RPMI8226 (cell line): Measurements from ENCODE around the gene ABCA7.

ENCODE experiments used
- DNase-seq: peaks from one replicate; pipeline ENCODE4 v3.0.0-alpha.2; 2015

Gene ABCA7

DNA sequence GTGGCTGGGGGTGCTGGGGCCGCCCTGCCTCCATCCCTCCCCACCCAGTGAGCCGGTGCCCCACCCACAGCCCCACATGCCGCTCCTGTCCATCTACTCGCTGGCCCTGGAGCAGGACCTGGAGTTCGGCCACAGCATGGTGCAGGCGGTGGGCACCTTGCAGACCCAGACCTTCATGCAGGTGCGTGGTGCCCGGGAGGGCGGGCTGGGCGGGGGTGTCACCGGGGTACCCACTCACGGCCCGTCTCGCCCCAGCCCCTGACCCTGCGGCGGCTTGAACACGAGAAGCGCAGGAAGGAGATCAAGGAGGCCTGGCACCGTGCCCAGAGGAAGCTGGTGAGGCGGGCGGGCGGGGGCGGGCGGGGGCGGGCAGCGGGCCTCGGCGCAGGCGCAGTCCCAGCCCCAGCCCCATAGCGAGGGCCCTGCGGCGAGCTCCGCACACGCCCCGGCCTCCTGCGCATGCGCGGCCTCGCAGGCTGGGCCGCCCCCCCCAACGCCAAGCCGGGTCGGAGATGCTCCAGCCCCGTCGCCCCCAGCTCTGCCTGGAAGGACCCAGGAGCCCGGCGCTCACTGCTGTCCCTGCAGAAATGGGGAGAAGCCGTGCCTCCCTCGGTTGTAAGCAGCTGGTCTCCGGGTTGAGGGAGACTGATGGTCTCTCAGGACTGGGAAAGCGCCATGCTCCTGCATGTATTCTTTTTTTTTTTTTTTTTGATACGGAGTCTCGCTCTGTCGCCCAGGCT is 34.8 kb downstream of the ABCA7 start:
- DNase-seq: peak; percentile 96

DNA sequence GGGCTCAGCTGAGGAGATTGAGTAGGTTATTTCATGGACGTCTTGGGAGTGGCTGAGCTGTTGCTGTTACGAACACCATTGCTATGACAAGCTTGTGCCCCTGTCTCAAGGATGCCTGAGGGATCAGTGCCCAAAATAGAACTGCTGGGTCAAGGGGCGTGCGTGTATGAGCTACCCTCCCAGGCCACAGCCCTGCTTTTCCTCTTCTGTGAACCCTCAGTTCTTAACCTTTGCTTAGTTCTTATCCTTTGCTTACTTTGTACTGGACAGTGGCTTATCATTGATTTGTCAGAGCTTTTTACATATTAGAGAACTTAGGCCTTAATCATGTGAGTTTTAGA is 36.1 kb downstream of the ABCA7 start:
- DNase-seq: no peak

DNA sequence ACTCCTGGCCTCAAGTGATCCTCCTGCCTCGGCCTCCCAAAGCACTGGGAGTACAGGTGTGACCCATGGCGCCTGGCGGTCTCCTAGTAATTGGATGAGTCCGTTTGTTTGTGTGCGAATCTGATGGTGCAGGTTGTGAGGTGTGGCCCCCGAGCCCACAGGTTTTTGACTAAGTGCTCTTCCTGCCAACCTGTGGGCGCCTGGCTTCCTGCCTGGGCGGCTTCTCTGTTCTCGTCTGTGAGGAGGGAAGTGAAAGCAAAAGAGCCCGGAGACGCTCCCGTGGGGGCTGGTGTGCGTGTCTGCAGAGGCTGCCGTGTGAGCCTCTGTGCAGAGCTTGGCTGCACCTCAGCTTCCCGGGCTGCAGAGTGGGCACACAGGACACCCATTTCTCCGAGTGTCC is 37.0 kb downstream of the ABCA7 start:
- DNase-seq: peak; percentile 97

DNA sequence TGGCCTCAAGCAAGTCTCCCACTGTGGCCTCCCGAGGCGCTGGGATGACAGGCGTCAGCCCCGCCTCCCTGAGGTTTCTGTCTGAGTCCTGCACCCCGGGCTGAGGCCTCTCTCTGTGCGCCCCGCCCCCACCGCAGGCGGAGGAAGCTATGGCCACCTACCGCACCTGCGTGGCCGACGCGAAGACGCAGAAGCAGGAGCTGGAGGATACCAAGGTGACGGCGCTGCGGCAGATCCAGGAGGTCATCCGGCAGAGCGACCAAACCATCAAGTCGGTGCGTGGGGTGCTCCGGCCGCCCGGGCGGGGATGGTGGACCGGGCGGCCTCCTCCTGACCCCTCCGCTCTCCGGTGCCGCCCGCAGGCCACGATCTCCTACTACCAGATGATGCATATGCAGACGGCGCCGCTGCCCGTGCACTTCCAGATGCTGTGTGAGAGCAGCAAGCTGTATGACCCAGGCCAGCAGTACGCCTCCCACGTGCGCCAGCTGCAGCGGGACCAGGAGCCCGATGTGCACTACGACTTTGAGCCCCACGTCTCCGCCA is 39.7 kb downstream of the ABCA7 start:
- no peak for DNase-seq

DNA sequence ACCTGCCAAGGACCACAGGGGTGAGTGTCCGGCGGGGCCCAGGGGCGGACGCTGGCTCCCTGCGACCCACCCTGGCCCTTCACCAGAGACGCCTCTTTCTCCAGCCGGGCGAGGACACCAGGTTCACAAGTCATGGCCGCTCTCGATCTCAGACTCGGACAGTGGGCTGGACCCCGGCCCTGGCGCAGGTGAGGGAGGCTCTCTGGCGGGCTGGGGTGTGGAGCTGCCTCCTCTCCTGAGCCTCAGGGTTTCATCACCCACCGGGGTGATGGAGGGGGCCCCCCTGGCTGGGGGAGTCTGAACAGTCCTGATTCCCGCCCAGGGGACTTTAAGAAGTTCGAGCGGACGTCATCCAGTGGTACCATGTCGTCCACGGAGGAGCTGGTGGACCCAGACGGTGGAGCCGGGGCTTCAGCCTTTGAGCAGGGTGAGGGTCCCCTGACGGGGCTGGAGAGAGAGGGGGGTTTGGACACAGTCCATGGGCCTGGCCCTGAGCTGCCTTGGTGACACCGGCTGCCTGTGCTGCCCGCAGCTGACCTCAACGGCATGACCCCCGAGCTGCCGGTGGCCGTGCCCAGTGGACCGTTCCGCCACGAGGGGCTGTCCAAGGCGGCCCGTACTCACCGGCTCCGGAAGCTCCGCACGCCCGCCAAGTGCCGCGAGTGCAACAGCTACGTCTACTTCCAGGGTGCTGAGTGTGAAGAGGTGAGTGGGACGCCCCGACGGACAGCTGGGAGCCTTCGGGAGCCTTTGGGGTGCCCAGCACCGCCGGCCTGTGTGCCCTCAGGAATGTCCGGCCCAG is 40.7 kb downstream of the ABCA7 start:
- DNase-seq: no peak

DNA sequence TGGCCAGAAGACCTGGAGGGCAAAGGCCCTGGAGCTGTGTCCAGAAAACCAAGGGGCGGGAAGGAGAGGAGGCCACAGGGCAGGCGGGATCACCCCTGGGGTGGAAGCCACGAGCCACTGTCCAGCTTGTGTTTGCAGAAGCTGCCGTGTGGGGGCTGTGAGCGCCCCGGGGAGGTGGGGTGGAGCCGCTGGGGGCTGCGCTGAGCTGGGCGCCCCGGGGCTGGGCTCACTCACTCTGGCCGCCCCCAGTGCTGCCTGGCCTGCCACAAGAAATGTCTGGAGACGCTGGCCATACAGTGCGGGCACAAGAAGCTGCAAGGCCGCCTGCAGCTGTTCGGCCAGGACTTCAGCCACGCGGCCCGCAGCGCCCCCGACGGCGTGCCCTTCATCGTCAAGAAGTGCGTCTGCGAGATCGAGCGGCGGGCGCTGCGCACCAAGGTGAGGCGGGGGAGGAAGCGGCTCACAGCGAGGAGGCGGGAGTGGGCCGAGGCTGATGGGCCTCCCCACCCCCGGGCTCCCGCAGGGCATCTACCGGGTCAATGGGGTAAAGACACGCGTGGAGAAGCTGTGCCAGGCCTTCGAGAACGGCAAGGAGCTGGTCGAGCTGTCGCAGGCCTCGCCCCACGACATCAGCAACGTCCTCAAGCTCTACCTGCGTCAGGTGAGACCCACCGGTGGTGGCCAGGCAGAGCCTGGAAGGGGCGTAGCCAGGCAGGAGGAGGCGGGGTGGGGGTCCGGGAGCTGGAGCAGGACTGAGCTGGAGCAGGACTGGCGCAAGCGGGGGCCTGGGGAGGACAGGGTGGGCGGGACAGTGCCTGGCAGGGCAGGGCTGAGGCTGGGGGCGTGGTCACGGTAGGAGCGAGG is 41.6 kb downstream of the ABCA7 start:
- no peak for DNase-seq

DNA sequence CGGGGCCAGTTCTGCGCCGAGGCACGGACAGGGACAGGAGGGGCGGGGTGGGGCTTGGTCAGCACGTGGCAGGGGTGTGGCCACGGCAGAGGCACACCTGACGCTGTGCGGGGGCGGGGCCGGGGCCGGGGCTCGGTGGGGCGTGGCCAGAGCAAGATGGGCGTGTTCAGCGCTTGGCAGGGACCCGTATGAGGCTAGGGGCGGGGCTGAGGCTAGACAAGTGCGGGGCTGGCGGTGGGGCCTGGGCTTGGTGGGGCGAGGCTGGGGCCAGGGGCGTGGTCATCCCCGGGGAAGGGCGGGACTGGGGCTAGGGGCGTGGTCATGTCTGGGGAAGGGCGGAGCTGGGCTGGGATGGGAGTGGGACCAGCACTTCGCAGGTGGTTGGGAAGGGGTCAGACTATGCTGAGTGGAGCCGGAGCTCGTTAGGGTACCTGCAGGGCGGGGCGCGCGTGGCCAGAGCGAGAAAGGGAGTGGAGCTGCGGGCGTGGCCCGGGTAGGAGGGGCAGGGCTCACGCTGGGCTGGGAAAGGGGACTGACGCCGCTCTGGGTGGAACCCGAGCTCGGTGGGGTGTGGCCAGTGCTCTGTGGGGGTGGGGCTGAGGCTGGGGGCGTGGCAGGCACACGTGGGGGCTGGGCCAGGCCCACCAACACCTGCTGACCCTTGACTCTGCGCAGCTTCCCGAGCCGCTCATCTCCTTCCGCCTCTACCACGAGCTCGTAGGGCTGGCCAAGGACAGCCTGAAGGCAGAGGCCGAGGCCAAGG is 42.4 kb downstream of the ABCA7 start:
- peak; percentile 30 for DNase-seq

DNA sequence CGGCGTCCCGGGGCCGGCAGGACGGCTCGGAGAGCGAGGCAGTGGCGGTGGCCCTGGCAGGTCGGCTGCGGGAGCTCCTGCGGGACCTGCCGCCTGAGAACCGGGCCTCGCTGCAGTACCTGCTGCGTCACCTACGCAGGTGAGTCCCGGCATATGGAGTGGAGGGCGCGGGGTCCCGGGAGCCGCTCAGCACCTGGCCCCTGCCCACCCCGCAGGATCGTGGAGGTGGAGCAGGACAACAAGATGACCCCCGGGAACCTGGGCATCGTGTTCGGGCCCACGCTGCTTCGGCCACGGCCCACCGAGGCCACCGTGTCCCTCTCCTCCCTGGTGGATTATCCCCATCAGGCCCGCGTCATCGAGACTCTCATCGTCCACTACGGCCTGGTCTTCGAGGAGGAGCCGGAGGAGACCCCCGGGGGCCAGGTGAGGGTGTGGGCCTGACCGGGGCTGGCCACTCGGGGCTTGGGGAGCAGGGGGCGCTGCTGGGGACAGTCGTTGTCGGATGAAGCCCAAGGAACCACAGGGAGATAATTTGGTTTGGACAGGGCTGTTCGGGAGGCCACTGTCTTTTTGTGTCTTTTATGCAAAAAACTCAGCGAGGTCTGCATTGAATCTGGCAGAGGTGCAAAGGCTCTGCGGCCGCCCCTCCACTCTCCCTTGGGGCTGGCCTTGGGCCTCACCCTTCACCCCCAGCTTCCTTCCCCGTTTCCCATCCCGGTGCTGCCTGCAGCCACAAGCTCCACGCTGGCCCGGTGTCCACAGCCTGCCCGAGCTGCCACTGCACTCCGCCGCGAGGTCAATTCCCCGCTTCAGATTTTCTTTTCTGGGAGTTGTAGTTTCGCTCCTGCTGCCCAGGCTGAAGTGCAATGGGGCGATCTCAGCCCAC is 43.3 kb downstream of the ABCA7 start:
- DNase-seq: no peak

DNA sequence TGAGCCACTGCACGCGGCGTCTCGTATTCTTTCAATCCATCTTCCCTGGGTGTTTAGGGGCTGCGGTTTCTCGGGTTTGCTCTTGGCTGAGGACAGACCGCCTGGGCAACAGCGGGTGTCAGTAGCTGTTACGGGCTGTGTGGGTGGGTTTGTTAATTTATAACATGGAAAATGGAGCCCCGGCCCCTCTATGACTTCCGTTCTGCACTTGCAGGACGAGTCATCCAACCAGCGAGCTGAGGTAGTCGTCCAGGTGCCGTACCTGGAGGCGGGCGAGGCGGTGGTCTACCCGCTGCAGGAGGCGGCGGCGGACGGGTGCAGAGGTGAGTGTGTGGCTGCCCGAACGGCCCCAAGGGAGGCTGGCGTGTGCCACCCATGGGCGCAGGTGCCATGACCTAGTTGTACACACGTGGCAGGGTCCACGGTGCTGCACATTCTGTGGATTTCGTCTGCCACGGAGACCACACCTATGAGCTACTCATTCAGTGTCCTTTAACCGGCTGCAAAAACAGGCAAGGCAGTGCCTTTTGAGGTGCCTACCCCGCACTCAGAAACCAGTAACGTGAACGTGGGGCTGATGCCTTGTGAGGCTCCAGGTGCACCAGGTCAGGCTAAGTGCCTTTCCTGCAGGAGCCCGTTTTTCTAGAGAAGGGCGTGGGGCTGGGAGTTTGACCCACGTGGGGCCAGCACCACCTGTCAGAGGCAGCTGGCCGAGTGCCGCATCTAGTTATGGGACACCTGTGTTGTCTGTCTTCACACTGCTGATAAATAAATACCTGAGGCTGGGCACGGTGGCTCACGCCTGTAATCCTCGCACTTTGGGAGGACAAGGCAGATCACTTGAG is 44.3 kb downstream of the ABCA7 start:
- no peak for DNase-seq

DNA sequence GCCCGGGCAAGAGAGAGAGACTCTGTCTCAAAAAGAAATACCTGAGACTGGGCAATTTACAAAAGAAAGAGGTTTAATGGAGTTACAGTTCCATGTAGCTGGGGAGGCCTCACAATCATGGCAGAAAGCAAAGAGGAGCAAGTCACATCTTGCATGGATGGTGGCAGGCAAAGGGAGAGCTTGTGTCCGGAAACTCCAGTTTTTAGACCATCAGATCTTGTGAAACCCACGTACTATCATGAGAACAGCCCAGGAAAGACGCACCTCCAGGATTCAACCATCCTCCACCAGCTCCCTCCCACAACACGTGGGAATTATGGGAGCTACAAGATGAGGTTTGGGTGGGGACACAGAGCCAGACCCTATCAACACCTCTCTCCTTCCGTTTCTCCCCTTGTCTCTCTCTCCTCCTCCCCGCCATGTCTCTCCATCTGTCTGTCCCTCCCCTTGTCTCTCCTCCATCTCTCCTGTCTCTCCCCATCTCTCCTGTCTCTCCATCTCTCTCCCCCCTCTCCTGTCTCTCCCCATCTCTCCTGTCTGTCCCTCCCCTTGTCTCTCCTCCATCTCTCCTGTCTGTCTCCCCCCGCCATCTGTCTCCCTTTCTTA is 45.2 kb downstream of the ABCA7 start:
- no peak for DNase-seq

DNA sequence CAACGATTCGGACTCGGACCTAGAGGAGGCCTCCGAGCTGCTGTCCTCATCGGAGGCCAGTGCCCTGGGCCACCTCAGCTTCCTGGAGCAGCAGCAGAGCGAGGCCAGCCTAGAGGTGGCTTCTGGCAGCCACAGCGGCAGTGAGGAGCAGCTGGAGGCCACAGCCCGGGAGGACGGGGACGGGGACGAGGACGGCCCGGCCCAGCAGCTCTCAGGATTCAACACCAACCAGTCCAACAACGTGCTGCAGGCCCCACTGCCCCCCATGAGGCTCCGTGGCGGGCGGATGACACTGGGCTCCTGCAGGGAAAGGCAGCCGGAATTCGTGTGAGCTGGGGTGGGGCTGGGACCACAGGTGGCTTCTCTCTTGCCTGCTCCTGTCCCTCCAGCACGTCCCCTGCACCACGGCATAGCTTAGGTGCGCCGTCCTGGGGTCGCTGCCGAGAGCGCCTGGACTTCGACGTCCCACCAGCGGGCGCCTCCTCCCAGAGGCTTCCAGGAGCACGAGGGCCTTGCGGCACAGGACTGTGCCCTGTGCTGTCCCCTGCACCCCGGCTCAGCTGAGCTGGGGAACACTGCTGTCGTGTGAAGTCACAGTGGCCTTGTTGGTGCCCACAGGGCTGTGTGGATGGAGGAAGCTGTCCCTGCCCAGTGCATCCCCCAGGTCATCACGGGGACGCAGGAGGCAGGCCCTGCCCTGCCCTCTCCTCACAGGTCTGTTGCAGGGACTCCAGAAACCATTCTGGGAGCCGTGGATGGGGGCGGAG is 46.0 kb downstream of the ABCA7 start:
- DNase-seq: no peak

DNA sequence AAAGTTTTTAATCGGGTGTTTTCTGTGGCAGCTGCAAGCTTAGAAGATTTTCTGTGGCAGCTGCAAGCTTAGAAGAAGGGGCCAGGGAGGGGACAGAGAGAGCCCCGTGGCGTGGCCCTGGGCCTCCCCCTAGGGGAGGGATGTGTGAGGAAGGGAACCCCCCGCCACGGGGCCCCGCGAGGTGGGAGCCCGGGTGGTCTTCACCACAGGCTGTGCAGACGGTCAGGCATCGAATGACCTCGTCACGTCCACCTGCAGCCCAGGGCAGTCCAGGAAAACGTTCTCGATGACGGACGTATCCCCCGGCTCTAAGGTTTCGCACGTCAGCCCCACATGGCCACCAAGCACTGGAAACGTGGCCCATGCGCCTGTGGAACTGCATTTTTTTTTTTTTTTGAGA is 46.7 kb downstream of the ABCA7 start:
- no peak for DNase-seq

DNA sequence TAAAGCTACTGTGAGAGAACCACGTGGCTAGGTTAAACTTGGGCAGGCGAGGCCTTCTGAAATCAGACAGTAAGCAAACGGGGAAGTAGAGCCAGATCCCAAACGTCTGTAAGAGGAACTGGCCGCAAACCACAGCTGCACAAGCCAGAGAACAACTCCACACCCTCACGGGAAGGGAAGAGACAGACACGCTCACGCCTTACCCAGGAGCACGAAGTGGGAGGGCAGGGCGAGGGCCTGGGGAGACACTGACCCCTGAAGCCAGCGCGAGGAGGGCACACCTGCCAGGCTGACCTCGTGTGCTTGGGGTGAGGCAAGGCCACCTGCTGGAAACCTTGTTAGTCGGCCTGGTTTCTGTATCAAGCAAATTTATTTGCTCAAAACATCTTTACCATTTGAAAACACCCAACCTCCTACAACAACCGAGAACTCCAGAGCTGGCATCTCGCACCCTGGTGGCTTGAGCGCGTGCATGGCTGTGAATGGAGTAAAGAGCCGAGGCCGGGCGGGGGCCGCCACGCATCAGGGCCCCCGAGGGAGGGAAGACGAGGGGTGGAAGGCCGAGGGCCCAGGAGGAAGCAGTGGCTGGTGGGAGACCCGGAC is 48.0 kb downstream of the ABCA7 start:
- peak; percentile 50 for DNase-seq

DNA sequence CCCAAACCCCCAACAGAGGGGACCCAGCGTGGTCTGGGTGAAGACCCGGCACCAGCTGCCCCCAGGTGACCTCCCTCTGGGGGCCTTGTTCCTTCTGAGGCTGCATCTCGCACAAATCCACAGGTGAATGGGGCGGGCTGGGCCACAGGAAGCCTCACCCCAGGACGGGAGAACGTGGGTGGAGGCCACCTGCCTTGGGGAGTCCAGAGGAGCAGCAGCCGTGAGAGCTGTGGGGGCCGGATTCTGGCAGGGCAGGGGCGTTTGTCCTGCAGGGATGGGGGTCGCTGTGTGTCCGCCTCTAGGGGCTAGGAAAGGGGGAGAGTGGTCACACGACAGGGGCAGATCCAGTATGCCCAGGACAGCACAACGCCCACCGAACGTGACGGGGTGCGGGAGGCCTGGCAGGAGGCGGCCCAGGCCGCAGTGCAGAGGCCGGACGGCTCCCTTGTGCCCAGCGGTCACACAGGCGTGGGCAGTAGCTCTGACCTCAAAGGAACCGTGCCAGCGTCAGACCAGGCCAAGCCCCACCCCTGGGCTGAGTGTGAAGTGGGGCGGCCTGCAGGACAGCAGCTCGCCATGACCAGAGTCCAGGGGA is 48.6 kb downstream of the ABCA7 start:
- no peak for DNase-seq

DNA sequence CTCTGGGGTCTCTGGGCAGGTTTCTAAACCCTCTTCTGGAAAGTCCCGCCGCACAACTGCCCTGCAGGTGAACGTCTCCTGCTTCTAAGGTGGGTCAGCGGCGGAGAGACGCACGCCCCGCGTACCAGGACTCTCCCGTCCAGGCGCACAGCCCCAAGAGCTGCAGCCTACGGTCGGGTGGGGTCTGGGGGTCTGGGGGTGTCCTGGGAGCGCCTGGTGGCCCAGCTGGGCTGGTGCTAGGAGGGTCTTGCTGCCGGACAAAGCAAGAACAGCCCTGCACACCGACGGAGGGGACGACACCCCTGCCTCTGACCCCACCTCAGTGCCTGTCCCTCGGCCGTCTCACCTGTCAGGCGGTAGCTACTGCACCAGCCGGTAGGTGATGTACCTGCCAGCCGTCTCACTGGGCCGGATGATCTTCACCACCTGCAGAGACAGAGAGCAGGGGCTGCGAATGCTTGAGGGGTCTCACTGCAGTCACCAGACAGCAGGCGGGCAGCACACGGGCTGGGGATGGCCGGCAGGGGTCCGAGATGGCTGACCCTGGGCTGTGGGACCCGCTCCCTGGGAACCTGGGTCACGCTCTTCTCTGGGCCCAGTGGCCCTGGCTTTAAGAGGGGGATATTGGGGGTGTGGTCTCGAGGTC is 49.3 kb downstream of the ABCA7 start:
- DNase-seq: no peak

DNA sequence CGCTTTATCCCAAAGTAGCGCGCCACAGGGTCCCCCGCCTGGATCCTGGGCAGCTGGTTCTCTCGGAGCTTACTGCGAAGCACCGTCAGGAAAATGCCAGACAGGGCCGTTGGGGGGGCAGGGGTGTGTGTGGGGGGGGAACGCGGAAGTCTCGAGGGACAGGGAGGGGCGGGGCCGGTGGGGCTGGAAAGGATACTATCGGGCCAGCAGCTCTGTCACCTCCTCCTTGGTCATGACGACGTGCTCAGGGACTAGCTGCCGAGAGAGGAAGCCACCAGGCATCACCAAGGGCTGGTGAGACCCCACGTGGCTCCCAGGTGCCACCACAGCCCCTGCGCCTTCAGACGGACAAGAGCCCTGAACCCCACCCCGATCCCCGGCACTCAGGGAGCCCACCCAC is 50.0 kb downstream of the ABCA7 start:
- no peak for DNase-seq

DNA sequence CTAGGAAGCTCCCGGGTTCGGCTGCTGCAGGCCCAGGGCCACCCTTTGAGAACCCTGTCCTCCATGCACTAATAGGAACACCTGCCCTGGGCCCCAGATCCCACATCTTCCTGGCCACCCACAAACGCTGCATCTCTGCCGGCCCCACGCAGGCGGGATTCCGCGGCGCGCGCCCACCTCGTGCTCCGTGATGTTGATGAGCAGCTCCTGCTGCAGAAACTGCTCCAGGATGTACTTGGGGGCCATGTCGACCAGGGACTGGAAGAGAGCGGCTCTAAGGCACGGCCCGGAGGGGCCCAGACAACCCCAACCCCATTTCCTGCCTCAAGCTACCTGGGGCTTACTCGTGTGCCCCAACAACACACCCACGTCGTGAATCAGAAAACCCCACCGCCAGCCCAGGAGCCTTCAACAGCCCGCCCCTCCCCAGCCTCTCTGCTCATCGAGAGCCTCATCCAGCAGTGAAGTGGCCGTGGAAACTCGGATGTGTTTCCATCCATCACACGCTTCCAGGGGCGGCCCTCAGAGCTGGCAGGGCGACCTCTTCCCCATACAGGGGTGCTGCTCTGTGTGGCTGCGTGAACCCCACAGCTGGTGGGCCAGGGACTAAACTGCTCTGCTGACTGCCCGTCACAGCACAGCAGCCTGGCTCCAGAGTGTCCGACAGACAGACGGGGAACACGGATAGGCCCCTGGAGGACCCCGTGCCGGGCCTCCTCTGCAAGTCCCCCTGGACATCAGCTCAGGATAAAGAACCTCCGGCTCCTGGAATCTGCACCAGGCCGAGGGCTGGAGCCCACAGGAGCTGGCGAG is 51.0 kb downstream of the ABCA7 start:
- DNase-seq: no peak
